Measurements from ENCODE around the gene PYCR2.

Gene PYCR2

DNA sequence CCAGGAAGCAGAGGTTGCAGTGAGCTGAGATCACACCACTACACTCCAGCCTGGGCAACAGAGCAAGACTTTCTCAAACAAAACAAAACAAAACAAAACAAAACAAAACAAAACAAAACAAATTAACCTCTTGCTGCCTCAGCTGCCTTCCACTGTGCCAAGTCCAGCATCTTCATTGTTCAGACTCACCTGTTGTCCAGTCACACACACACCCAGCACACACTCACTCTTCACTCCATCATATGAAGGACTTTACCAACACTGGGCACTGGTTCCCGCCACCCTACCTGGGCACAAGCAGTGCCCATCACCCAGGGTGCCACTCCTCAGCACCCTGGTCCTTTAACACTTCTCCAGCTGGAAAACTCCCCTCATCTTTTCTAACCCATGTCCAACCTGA, 14.6 kb downstream of the PYCR2 start:
- no peak overlapping the region for H3K4me3 ChIP-seq (ENCODE audit: low read depth, low read length)
- TF ChIP-seq, protein P1, sequence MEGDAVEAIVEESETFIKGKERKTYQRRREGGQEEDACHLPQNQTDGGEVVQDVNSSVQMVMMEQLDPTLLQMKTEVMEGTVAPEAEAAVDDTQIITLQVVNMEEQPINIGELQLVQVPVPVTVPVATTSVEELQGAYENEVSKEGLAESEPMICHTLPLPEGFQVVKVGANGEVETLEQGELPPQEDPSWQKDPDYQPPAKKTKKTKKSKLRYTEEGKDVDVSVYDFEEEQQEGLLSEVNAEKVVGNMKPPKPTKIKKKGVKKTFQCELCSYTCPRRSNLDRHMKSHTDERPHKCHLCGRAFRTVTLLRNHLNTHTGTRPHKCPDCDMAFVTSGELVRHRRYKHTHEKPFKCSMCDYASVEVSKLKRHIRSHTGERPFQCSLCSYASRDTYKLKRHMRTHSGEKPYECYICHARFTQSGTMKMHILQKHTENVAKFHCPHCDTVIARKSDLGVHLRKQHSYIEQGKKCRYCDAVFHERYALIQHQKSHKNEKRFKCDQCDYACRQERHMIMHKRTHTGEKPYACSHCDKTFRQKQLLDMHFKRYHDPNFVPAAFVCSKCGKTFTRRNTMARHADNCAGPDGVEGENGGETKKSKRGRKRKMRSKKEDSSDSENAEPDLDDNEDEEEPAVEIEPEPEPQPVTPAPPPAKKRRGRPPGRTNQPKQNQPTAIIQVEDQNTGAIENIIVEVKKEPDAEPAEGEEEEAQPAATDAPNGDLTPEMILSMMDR (IDR thresholded peaks at IDR 0.05; ENCODE audit: control insufficient read depth, extremely low read depth, insufficient read depth) = no peak
- no peak for DNase-seq (ENCODE audit: low read depth)

DNA sequence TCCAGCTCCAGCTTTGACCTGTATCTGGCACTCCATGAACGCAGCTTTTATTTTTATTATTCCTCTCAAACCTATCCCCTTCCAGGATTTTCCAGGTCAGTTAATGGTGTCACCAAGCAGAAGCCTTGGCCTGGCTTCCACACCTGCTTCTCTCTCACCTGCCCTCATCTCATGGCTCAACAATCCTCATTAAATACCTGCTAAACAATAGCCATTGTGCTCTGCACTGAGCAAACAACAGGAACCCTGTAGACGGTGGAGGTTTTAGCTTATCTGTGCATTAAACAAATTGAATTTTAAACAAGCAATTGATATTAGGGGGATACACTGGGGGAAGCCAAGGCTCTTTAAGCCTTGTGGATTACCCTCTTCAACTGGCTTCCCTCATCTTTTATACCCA, 15.3 kb downstream of the PYCR2 start:
- no peak overlapping the region for H3K4me3 ChIP-seq (ENCODE audit: low read depth, low read length)
- no peak for DNase-seq (ENCODE audit: low read depth)
- TF ChIP-seq, protein P1 (IDR thresholded peaks at IDR 0.05; ENCODE audit: control insufficient read depth, extremely low read depth, insufficient read depth) = no peak

DNA sequence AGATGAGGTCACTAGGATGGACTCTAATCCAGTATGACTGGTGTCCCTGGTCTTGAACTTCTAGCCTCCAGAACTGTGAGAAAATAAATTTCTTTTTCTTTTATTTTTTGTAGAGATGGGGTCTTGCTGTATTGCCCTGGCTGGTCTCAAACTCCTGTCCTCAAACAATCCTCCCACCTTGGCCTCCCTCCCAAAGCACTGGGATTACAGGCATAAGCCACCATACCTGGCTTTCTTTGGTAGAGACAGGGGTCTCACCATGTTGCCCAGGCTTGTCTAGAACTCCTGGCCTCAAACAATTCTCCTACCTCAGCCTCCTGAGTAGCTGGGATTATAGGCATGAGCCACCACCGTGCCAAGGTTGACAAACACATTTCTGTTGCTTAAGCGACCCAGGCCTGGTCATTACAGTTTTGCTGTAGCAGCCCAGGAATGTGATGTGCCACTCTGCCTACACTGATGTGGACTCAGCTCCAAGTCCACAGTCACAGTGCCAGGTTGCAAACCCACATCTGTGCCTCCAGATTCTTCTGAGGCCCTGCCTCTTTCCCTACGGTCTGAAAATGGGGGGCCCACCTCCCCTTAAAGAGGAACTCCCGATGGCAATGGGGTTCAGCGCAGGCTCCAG, 15.9 kb downstream of the PYCR2 start:
- TF ChIP-seq, protein P1 (IDR thresholded peaks at IDR 0.05; ENCODE audit: control insufficient read depth, extremely low read depth, insufficient read depth) = no peak
- no peak for DNase-seq (ENCODE audit: low read depth)
- no peak overlapping the region for H3K4me3 ChIP-seq (ENCODE audit: low read depth, low read length)

DNA sequence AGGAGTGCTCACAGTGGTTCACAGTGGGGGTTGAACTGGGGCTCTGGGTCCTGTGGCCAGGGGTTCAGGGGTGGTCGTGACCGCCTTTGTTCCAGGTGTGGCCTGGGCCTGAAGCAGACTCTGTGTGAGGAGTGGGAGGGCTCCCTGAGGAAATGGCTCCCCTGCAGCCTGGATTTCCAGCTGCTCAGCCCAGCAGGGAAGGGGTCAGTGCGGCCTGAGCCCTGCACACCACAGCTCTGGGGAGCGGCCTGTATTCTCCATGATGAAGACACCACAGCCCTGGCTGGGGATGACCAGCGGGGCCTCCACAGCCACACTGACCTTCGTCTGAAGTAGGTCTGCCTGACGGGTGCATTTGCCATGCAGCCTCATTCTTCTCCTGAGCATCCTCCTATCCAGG, 16.7 kb downstream of the PYCR2 start:
- TF ChIP-seq, protein P1 (IDR thresholded peaks at IDR 0.05; ENCODE audit: control insufficient read depth, extremely low read depth, insufficient read depth) = no peak
- no peak for DNase-seq (ENCODE audit: low read depth)
- H3K4me3 ChIP-seq (ENCODE audit: low read depth, low read length) = no peak overlapping the region

DNA sequence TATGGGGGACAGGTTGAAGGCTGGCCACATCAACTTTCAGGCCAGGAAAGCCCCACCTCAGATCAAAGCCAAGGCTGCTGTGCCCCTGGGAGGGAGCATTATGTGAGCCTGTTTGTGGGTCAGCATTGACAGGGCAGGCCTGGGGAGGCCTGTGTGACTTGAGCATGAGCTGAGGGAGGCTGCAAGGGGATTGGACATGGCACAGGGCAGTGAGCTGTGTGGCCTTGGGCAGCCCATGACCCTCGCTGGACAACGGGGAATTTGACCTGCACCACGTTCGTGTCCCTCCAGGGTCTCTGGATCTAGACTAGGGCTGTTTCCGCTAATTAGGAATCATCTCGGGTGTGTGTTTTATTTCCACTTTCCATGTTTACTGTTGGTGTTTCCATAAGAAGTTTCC, 17.6 kb downstream of the PYCR2 start:
- H3K4me3 ChIP-seq (ENCODE audit: low read depth, low read length) = no peak overlapping the region
- TF ChIP-seq, protein P1 (IDR thresholded peaks at IDR 0.05; ENCODE audit: control insufficient read depth, extremely low read depth, insufficient read depth) = no peak
- no peak for DNase-seq (ENCODE audit: low read depth)

DNA sequence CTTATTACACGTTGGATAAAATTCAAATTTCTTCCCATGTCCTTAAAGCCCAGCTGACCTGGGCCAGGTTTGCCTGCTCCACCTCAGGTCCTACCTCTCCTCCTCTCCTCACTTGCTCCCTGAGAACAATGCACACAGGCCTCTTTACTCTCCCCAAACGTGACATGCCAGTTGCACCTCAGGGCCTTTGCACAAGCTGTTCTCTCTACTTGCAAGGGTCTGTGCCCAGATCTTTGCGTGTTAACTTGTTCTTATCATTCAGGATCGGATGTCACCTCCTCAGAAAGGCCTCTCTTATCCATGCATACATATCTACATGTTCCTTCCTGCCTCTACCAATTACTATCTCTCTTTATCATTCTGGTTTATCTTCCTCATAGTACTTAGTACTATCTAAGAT, 20.4 kb downstream of the PYCR2 start:
- DNase-seq (ENCODE audit: low read depth) = no peak
- no peak overlapping the region for H3K4me3 ChIP-seq (ENCODE audit: low read depth, low read length)
- TF ChIP-seq, protein P1 (IDR thresholded peaks at IDR 0.05; ENCODE audit: control insufficient read depth, extremely low read depth, insufficient read depth) = no peak
